Ovary (tissue), 3 donors: ENCODE measurements around the gene EIF2S1.

Source experiments
- CTCF ChIP-seq, 3 donors: fragments of 450-650 bp in 2 of 3; fragments of 200-600 bp in 1 of 3; IDR thresholded peaks; one replicate each; pipeline versions ENCODE4 v1.5.1 to v1.8.0; 2016 to 2022; ENCODE audit warnings: antibody characterized with exemption in 3 of 3, mild to moderate bottlenecking in 1 of 3
- POLR2A ChIP-seq: fragments of 450-650 bp; IDR thresholded peaks from one replicate; pipeline ENCODE4 v1.6.1; 2017; ENCODE audit warnings: antibody characterized with exemption, mild to moderate bottlenecking, moderate library complexity
- donor health status: DM: no; HTN: no; CAD: no.

GRCh38 chr14:67411370-67411769, 51.2 kb downstream of the EIF2S1 start:
- TF ChIP-seq CTCF (IDR thresholded peaks at IDR 0.05) (no peak), POLR2A (no peak)
